Suppressor macrophage (primary cell): ENCODE data around the gene RABGAP1.

Experiments
- DNase-seq, 4 experiments: peaks; one replicate each; pipeline ENCODE4 v3.0.0-alpha.2; 2020 to 2022

RABGAP1 gene

DNA sequence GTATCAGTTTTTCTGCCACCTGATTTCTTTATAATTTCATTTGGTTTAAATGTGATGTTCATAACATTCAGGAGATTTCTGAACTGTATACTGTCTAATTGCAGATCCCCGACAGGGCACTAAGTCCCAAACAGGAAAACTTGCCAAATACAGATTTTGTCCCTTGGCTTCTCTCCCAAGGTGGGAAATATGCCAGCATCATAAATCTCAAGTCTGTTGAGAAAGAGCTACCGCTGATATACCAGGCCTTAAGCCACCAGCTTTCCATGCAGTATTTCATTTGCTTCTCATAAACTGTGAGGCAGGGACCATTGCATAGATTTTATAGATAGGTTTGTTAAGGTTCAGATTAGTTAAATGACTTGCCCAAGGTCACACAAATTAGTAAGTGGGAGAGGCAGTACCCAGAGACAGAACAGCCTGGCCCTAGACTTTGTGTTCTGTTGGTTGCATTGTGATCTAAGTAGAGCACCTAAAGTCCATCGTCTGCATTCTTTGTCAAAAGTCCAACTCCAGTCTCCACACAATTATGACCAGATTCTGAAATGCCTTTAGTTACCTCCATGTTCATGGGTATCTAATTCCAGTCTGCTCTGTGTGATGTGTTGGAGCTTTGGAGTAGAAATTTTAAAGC lies 108.9 kb downstream of the RABGAP1 start:
- DNase-seq = no peak

DNA sequence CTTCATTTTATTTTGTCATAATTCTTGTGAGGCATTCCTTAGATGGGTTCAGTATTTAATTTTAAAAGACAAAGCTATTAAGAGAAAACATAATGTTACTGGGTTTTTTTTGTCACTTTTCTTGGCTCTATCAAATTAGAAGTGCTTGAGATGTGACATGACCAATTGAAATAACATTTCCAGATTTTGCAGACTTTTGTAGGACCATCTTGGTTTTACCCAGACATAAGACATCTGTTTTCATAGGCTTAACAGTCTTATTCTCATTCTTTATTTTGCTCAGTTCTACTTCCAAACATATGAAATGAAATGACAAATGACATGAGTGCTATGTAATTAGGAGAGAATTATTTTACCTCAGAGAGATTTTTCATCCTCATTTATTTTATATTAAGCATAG lies 112.2 kb downstream of the RABGAP1 start:
- no peak for DNase-seq

DNA sequence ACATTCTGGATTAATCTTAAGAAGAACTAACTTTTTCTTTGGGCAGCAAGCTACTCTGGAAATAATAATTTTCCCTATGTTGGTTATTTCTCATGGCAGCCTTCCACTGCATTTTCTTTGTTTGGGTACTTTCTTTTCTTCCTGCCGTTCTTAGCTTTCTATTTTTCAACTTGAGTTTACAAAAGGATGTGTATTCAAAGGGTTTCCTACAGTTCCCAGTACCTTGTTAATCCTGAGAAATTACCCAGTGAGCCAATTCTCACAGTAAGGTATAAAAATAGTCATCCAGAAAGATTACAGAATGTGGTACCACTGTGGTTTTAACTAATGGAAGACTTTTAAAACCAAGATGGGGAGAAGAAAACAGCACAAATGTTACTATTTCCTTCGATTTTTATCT lies 112.9 kb downstream of the RABGAP1 start:
- no peak for DNase-seq

DNA sequence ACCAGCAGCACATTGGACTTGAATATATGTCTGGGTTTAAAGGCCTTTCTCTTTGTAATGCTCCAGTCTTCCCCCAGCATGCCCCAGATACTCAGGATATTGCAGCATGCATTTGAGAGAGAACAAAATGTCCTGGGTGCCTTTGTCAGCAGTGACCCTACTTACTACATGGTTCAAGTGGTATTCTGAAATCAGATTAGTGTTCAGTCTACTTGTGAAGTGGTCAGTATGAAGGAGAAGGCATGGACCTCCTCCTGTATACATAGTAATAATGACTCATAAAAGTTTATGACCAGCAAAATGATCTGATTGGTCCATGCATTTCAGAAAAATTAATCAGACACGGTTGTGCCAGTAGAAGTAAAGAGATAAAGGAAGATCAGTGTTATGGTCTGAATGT lies 118.0 kb downstream of the RABGAP1 start:
- no peak for DNase-seq

DNA sequence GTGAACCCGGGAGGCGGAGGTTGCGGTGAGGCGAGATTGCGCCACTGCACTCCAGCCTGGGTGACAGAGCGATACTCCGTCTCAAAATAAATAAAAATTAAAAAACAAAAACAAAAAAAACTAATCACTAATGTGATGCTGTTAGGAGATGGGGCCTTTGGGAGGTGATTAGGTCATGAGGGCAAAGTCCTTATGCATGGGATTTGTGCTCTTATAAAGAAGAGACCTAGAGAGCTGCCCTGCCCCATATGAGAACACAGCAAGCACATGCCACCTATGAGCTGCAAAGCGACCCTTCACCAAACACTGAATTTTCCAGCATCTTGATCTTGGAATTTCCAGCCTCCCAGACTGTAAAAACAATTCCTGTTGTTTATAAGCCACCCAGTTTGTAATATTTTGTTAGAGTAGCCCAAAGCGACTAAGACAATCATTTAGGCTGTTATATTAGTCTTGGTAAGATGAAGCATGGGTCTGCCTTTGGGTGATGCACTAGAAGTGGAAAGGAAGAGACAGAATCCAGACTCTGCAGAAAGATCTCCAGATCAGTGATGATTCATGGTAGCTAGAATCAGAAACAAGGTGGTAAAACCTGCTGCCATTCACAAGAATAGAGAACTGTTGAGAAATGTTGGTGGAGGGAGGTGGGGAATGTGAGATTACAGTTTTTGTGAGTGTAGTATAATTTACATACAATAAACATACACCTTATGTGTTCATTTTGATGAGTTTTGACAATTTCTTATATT lies 118.8 kb downstream of the RABGAP1 start:
- DNase-seq = no peak

DNA sequence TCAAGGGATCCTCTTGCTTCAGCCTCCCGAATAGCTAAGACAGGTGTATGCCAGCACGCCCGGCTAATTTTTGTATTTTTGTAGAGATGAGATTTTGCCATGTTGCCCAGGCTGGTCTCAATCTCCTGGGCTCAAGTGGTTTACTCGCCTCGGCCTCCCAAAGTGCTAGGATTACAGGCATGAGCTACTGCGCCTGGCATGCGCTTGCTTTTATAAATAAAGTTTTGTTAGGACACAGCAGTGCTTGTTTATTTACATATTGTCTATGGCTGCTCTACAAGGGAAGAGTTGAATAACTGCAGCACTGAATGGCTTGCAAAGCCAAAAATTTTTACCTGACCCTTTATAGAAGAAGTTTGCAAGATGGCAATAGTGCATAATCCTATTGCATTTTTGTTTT lies 120.4 kb downstream of the RABGAP1 start:
- DNase-seq = no peak

DNA sequence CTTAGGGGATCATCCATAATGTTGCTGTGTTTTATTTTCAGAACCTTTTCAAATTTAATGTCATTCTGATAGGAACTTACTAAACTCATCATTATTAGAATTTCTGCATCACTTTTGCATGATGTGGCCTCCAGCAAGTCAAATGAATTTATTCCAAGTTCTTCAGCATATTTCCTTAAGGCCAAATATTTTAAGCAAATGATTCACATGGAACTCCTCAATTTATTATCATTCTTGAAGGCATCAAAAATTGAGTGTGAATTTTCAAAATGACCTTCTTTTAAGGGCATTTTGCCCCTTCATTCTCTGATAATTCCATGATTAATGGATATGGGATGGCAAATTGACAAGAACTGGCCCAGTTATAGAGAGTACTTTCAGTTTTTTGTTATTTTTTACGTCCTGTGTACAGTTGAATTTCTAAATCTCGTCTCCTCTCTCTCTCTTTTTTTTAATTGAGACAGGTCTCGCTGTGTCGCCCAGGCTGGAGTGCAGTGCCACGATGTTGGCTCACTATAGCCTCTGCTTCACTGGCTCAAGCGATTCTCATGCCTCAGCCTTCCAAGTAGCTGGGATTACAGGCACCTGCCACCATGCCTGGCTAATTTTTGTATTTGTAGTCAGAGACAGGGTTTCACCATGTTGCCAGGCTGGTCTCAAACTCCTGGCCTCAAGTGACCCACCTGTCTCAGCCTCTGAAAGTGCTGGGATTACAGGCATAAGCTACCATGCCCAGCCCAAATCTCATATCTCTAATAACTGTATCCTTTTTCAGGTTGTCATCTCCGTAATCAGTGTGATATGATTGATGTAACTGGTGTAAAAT lies 121.7 kb downstream of the RABGAP1 start:
- no peak for DNase-seq

DNA sequence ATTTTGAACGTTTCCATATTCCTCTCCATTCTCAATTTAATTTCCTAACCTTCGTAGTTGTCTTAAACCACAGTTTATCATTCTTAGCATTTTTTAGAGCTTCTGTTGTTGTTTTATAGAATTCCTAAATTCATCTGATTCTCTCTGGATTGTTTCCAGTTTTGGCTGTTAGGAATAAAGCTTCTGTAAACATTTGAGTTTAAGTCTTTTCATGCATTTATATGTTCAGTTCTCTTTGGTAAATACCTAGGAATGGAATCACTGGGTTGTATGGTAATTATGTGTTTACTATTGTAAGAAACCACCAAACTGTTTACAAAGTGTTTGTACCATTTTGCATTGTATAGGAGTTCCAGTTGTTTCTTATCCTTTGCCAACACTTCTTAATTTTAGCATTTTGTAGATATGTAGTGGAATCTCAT lies 122.4 kb downstream of the RABGAP1 start:
- DNase-seq = no peak

DNA sequence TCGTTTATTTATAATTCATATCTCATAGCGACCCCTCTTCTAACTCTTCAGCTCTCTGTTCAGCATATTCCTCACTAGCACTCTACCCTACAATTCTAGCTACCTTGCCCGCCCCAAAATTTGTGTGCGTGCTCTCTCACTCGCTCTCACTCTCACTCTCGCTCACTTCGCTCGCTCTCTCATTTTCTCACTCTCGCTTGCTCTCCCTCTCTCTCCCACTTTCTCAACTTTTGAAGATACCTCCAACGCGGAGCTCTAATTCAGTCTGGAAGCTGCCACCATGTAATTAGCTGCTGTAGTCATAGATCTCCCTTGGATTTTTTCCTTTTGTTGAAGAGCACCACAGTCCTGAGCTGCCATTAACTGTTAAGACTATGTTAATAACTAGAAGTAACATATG lies 123.1 kb downstream of the RABGAP1 start:
- no peak for DNase-seq

DNA sequence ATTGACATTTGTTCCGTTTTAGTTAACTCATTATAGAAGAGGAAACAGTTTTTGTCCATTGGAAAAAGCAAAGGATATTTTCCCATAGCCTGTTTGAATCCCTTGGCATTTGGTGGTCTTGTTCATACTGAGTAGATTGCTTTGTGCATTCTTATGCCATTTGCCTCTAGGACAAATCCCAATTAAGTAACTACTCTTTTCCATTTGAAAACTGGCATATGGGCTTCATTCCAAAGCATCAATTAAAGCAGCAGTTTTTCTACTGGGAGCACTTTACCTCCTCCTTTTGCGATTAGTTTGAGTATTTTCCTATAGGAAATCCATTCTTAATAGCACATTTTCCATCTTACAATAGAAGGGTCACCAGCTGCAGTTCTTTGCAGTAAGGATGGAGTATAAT lies 123.9 kb downstream of the RABGAP1 start:
- no peak for DNase-seq

DNA sequence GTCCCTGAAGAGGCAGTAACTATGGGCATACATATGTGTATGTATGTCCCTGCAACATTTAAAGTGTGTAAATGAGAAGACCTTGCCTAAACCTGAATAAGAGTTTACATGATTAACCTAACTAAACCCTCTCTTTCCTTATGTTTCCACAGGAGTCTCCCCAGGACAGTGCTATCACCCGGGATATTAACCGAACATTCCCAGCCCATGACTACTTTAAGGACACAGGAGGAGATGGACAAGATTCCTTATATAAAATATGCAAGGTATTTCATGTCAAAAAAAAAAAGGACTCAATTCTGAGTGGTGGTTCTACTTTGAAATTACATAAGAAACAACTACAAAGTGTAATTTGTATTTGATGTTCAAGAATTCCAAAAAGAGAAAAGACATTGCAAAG lies 124.4 kb downstream of the RABGAP1 start:
- DNase-seq = no peak

DNA sequence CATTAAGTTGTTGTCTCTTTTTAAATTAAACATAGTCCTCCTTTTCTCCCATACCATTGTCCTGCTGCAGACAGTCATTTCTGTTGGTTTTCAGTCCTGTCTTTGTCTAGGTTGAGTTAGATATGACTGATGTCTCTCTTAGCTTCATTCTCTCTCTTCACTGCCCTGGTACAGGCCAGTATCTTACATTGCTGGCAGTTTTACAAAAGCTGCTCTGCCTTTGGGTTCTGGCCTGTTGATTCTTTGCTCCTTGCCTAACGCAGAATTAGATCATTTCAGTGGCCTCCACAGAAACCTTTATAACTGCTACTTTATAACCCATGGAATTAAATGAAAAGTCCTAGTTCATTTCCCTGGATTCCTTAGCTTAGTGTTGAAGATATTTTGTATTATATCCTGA lies 126.3 kb downstream of the RABGAP1 start:
- DNase-seq = no peak

DNA sequence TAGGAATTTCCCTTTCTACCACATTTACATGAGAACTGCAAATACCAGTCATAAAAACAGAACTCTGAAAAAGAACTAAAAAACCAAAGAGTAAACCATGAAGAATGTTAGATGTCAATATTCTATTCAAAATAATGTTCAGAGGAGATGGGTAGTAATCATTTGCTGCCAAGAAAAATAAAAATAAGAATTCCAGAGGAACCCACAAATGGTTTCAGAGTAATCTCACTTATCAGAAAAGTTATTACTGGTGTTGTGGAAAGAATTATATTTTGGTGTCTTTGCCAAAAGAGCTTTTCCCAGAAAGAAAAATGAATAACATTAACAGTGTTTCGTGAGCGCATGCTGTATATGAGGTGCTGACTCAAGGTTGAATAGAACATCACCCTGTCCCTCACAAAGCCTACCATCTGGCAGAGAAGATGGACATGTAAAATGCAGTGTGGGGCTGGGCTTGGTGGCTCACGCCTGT lies 128.2 kb downstream of the RABGAP1 start:
- DNase-seq = no peak

DNA sequence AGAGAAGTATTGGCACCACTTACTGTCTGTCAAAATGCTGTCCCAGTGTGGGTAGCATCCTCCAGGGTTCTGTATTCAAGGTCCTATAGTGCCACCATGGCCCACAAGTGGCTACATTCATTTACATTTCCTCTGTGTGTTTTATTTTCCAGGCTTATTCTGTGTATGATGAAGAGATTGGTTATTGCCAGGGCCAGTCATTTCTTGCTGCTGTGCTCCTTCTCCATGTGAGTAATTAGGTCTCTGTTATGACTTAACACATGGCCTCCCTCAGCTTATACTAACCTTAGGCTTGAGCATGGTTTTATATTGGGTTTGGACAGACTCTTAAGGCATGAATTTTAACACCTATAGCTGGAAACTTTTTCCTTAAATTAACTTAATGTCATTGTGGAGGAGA lies 129.4 kb downstream of the RABGAP1 start:
- no peak for DNase-seq

DNA sequence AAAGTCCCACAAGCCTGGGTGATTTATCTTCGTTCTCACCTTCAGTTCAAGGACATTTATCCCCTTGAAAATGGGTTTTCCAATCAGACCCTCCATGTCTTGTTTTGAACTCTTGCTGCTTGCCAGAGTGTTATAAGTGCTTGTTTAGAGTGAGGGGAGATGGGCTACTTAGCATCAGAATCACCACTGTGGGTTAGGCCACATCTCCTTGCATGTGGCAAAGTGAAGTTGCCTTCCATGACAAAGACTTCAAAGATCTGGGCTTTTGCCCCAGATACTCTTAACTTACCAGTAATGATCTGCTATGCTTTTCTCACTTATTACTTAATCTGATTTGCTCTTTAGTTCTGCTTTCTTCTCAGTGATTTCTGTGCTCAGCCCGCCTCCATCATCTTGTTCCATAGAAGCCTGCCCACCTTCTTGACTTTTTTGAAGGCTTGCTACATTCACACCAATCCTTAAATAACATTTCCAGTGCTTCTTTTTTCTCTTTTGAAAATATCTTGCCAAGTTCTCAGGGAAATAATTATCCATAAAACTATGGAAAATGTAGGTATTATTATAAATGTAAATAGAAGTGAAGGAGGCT lies 131.7 kb downstream of the RABGAP1 start:
- DNase-seq = peak in 3 of 4 experiments; percentile 5 to 9 (median 7)

DNA sequence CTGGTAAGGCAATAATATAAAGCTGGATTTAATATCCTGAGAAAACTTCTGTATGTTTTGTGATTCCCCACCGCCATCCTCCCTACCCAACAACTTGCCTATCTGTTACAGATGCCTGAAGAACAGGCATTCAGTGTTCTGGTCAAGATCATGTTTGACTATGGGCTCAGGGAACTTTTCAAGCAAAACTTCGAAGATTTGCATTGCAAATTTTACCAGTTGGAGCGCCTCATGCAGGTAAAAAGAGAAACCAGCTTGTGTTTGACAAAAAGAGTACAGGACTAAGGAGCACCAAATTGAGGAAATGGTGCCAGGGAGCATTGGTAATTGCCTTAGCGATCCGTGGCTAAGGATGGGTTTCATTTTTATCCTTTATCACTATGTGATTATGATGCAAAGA lies 132.6 kb downstream of the RABGAP1 start:
- DNase-seq = no peak

DNA sequence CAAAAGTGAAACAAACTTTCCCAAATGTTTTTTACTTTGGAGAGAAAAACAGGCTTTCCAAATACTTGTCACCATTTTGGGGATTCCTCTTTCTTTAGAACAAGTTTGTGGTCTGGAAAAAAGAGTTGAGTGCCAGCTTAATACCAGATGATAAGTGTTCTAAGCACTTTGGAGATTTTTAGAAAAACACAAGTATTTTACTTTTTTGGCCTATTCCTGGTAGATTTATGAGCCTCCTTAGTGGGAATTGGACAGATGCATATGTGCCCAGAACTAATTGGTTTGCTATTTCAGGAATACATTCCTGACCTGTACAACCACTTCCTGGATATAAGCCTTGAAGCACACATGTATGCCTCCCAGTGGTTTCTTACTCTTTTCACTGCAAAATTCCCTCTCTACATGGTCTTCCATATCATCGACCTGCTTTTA lies 133.2 kb downstream of the RABGAP1 start:
- no peak for DNase-seq

DNA sequence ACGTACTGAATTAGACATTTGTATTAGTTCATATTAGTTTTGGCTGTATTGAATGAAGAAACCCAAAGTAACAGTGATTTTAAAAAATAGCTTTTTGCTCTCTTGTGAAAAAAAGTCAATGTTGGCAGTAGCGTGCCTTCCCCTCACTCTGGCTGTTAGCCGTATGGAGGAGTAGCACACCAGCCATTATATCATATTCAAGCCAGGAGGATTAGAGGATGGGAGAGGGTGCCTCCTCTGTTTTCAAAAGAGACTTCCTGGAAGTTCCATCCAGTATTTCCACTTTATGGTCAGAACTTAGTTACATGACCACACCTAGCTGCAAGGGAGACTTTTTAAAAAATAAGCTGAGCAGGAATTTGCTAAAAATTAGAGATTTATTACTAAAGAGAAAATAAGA lies 133.8 kb downstream of the RABGAP1 start:
- DNase-seq = no peak

DNA sequence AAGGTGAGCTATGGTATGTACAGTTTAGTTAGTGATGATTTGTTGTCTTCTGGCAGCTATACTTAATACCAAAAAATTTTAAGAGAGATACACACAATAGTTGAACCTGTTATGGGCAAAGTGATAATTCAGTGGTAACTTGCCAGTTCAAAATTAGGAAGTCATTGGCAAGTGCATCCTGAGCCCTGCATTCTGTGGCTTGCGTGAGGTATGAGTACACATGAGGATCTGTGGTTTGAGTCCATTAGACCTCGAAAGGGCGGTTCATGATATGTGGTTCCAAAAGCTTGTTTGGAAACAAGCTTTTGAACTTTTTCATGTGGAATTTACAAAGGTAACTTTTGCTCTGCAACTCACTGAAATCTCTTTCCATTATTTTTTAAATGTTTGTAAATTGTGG lies 139.6 kb downstream of the RABGAP1 start:
- DNase-seq = no peak

DNA sequence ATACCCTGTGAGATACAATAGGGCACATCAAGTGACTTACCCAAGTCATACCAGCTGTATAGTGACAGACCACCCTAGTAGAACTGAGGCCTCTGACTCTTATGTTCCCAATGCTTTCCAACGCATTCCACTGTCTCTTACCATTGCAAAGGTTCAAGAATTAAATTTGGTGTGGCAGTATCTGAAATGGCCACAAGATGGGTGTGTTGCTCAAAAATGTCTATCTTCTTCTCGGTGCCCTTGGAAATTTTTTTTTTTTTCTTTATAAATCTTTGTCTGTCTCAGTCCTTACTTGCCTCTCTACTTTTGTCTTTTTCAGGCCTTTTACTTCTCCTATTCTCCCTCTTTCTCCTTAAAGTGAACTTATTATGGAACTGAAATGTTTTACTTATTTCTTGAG lies 141.0 kb downstream of the RABGAP1 start:
- peak; percentile 15 to 32 (median 32) for DNase-seq

DNA sequence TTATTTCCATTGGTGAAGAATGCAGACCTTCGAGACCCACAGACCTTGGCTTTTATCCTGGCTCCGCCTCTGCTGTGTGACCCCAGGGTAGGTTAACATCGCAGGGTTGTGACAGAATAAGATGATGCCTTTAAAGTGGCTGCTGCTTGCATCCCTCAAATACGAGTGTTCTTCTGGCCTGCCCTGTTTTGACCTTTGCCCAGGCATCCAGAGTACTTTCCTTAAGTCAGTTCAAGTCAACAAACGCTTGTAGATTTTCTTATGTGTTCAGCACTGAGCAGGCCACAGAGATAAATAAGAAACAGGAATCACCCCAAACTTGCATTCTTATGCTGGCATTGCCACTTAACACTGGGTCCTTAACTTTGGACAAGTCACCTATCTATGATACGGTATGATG lies 142.9 kb downstream of the RABGAP1 start:
- DNase-seq = no peak

DNA sequence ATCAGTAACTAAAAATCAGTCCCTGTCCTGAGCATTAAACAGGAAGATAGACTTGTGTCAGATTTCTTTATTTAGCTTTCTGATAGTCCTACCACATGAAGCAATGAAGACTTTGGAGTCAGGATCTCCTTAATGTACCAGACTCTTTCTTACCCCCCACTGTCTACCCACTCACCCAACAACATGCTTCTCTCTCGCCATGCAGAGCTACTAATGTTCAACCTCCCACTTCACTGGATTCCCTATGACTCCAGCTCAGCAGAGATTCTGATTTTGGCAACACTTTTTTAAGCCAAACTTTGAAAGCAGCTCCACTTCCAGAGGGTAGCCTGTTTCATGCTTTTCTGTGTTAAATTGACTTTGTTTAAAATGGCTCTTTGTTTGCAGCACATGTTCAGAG lies 143.4 kb downstream of the RABGAP1 start:
- DNase-seq = no peak

DNA sequence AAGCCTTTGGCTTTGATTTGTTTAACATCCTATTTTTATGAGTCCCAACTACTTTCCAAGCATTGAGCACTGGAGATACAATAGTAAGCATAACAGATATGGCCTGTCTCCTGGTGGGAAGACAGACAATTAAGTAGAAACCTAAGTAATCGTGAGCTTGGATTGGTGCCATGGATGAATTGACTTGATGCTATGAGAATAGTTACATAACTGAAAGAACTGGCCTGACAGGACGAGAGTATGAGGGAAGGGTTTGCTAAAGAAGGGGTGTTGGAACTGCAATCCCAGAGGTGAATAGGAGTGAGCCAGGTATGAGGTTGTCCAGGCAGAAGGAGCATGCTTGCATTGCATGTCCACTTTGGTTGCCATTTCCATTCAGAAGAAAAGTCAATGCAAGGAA lies 145.1 kb downstream of the RABGAP1 start:
- DNase-seq = no peak
